GM18499 (cell line): Measurements from ENCODE around the gene LAMB3.

Source experiments
- ATAC-seq: cut with Tn5 transposase; IDR thresholded peaks from one replicate; pipeline ENCODE4 v1.9.1; 2021; ENCODE audit warnings: moderate number of reproducible peaks; ENCODE audit not compliant: insufficient read depth, unreplicated experiment

LAMB3 gene

GRCh38 chr1:209635850-209636249, 16.4 kb downstream of the LAMB3 start:
- ATAC-seq = no peak

- no peak for ATAC-seq
These were observed 18.1 kb downstream of the LAMB3 start for GRCh38 chr1:209634005-209634737.

GRCh38 chr1:209633335-209633997, 18.8 kb downstream of the LAMB3 start:
- ATAC-seq = no peak

GRCh38 chr1:209630383-209631225, 21.6 kb downstream of the LAMB3 start:
- ATAC-seq = no peak

GRCh38 chr1:209629621-209630382, 22.4 kb downstream of the LAMB3 start:
- no peak for ATAC-seq

GRCh38 chr1:209628618-209629299, 23.5 kb downstream of the LAMB3 start:
- no peak for ATAC-seq

- peak; percentile 72 for ATAC-seq
These were observed 24.5 kb downstream of the LAMB3 start for GRCh38 chr1:209627732-209628196.

GRCh38 chr1:209627027-209627731, 25.0 kb downstream of the LAMB3 start:
- no peak for ATAC-seq

- no peak for ATAC-seq
These were observed 25.7 kb downstream of the LAMB3 start for GRCh38 chr1:209626346-209627026.

GRCh38 chr1:209625791-209626285, 26.4 kb downstream of the LAMB3 start:
- ATAC-seq = no peak

GRCh38 chr1:209624558-209625549, 27.4 kb downstream of the LAMB3 start:
- ATAC-seq = no peak

GRCh38 chr1:209622841-209623829, 29.1 kb downstream of the LAMB3 start:
- ATAC-seq = no peak

GRCh38 chr1:209621741-209622655, 30.2 kb downstream of the LAMB3 start:
- ATAC-seq = no peak

GRCh38 chr1:209621286-209621685, 30.9 kb downstream of the LAMB3 start:
- ATAC-seq = no peak

GRCh38 chr1:209620487-209620884, 31.7 kb downstream of the LAMB3 start:
- ATAC-seq = no peak
